Tongue (tissue), 2 donors: ENCODE measurements around the gene PRR33. TPM values are rescaled to one million over a fixed set of nuclear protein-coding genes. Genes with fewer than 3 reads are reported as not detected.
A peak's percentile ranks its signal among the peaks of the same experiment; 100 is the strongest.

ENCODE experiments used
- DNase-seq: peaks from one replicate; pipeline ENCODE4 v3.0.0-alpha.2; 2015
- total RNA-seq: library from RNA; depleted of rRNA; stranded (reverse); fragments of >200 nt; gene quantifications from one replicate; pipeline ENCODE4 v1.2.3, GENCODE V29; 2014

The PRR33 gene
- total RNA-seq, 1 donor from 2014 or later = 4.8 TPM

DNA sequence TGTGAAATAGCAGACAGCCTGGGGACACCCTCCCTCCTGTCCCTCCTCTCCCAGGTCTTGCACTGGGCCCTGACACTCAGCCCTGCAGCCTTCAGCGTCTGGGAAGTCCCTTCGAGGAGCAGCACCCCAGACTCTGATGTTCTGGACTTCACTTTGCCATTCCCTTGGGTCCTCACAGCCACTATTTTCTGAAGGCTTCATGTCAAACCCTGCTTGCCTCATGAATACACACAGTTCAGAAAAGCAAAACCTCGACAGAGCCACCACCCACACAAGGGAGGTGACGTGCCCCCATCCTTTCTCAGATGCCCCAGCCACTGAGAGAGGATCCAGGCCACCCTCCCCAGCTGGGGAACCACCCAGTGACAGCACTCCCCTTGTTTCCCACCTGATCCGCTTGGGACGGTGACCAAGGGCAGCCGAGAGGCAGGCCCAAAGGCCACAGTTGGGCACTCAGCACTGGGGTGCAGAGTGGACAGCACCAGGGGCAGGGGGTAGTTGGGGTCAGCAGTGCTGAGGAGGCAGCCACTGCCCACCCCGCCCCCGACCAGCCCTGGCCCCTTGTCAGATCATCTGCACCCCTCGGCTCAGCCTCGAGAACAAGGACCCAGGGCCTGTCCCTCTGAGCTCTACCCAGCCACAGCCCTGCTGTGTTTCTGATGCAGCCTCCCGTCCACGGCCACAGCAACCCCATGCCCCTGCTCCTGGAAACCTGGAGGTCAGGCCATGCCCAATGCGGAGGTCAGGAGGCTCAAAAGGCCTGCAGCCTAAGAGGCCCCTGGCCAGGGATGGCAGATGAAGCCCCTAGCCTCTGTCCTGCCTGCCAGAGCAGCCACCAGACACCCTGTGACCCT is 24.7 kb upstream of the PRR33 start:
- DNase-seq = no peak

- no peak for DNase-seq
Measured at GRCh38 chr11:1915795-1916131, 24.1 kb upstream of the PRR33 start.

DNA sequence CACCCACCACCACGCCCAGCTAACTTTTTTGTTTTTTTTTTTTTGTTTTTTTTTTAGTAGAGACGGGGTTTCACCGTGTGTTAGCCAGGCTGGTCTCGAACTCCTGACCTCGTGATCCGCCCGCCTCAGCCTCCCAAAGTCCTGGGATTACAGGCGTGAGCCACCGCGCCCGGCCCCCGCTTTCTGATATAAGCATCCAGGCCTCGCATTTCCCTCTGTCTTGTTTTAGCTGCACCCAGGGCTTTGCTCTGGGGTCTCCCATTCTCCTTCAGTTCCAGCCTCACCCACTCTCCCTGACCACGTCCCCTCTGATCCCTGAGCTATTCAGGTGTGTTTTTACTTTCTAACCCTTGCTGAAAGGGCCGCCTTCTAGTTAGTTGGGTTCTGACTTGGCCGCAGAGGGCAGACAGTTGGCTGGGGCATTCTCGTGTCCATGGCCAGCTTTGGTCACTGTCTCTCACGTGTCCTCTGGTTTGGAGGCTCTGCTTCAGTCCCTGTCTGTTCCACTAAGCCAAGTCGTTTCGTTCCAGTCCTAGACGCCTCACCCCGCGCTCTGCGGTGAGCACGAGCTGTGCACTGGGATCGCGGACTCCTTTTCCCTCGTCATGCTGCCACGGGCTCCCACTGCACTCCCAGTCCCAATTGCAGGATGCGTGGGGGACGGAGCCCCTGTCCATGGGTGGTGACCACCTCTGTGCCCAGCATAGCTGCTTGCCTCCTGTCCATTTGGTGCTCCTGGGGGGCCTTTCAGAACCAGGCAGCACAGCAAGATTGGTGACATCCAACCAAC is 21.8 kb upstream of the PRR33 start:
- DNase-seq = no peak

DNA sequence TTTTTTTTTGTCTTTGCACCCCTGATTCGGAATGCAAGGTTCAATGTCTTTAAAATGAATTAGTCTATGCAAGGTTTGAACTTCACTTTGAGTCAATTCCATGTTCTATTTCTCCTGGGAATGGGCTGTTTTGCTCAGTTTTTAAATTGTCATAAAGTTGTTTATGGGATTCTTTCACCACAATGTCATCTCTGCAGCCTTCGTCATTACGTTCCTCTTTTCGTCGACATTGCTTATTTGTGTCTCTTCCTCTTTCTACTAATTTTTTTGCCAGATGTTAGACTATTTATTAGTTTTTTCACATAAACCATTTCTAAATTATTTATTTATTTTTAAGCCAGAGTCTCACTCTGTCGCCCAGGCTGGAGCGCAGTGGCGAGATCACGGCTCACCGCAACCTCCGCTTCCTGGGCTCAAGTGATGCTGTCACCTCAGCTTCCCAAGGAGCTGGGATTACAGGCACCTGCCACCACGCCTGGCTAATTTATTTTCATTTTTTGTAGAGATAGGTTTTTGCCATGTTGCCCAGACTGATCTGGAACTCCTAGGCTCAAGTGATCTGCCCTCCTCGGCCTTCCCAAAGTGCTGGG is 20.7 kb upstream of the PRR33 start:
- no peak for DNase-seq

DNA sequence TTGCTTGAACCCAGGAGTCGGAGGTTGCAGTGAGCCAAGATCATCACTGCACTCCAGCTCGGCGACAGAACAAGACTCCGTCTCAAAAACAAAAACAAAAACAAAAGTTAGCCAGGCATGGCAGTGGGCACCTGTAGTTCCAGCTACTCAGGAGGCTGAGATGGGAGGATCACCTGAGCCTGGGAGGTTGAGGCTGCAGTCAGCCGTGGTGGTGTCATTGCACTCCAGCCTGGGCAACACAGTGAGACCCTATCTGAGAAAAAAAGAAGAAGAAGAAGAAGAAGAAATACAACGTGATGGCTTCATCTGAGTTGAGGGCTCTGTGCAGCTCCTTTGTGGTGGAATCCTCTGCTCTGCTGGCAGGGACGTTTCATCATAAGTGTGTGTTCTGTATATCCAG is 17.8 kb upstream of the PRR33 start:
- no peak for DNase-seq

- peak; percentile 89 for DNase-seq
Measured at GRCh38 chr11:1908618-1909017, 16.9 kb upstream of the PRR33 start.

DNA sequence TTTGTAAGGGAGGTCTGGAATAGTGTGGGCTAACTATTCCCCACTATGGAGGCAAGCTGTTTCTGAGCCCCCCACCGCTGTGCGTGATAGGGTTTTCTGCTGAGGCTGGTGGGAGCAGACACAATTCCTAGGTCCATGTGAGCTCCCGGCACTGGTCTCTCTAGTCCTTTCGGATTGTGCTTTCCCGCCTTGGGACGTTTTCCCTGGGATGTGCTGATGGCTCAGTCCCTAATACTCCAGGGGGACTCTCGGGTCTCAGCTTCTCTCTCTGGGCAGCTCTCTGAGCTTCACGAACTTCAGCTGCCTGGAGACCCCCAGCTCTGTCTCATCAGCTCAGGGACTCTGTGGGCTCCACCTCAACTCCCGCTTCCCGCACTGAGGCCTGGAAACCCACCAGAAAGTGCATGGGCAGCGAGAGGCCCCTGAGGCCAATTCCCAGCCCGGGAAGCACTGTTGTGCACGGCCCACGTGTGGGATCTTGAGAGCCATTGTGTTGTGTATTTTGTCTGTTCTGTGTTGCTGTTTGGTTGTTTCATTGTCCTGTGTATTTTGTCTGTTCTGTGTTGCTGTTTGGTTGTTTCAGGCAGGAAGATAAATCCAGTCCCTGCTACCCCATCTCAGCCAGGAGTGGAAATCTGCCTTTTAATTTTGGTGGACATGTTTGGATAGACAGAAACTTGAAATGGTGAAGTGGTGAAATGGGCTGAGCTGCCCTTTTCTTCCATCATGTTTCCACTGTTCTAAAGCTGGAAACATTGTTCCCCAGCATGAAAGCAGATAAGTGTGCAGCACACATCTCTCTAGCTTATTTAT is 15.1 kb upstream of the PRR33 start:
- no peak for DNase-seq

- DNase-seq = peak; percentile 29
Measured at GRCh38 chr11:1906181-1906580, 14.5 kb upstream of the PRR33 start.

DNA sequence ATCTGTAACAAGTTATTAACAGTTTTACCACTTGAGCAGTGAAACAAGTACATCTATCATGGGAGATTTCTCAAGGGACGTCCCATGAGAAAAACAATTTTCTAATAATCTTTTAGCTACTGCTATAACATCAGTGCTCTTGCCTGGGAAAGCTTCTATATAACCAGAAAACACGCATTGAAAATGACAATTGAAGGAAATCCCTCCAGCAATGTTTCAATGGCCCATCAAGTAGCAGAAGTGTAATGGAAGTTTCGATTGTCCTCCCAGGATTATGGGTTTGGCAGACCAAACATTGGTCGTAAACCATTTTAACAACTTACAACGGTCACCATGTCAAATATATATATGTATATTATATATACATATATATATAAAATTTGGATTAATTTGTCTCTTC is 8.0 kb upstream of the PRR33 start:
- no peak for DNase-seq

DNA sequence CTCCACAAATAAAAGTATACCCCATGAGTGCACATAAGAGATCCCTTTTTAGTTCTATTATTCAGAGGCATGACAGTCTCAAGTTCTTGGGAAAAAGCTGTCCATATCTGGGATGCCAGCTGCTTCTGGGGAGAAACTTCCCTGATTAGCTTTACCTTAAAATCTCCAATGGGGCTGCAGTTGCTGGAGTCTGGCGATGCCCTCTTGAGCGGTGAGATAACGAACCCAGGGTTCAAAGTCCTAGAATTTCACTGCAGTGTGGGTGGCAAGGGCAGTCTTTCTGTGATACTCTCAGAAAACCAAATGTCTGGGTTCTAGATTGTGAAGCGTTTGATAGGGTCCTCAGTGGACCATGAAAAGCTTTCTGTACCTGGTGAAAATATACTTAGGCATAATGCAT is 7.4 kb upstream of the PRR33 start:
- DNase-seq = no peak

- no peak for DNase-seq
Measured at GRCh38 chr11:1896923-1897322, 5.2 kb upstream of the PRR33 start.

GRCh38 chr11:1896468-1896867 is 4.8 kb upstream of the PRR33 start:
- no peak for DNase-seq

DNA sequence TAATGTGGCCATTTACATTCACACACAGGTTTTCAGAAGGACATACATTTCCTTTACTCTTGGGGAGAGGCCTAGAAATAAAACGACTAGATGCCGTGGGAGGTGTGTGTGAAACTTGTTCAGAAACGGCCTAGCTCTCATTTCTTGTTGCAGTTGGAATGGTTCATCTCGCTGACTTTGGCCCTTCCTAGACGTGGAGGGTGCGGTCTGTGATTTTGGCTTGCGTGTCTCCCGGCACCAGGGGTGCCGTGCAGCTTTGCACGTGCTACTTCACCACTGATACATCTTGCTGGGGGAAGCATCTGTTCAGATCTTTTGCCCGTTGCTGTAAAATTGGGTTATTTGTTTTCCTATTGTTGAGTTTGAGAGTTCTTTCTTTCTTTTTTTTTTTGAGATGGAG is 3.1 kb upstream of the PRR33 start:
- DNase-seq = no peak

DNA sequence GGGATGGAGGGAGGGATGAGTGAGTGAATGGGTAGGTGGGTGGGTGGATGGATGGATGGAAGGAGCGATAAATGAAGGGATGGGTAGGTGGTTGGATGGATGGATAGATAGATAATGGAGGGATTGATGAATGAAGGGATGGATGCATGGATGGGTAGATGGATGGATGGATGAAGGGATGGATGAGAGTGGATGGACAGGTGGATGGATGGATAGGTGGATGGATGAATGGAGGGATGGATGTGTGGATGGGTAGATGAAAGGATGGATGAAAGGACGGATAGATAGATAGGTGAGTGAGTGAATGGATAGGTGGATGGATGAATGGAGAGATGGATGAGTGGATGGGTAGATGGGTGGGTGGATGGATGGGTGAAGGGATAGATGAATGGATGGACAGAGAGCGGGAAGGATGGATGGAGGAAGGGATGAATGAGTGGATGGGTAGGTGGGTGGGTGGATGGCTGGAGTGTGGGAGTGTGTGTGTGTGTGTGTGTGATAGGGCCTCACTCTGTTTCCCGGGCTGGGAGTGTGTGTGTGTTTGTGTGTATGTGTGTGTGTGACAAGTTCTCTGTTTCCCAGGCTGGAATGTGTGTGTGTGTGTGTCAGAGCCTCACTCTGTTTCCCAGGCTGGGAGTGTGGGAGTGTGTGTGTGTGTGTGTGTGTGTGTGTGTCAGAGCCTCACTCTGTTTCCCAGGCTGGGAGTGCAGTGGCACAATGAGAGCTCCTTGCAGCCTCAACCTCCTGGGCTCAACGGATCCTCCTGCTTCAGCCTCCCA is 2.1 kb upstream of the PRR33 start:
- no peak for DNase-seq

DNA sequence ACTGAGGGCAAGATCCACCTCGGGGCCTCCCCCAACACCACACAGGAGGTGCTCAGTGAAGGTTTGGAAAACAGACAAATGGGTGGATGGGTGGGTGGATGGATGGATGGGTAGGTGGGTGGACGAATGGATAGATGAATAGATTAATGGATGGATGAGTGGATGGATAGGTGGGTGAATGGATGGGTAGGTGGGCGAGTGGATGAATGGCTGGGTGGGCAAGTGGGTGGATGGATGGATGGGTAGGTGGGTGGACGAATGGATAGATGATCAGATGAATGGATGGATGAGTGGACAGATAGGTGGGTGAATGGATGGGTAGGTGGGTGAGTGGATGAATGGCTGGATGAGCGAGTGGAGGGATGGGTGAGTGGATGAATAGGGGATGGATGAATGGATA is 863 bp upstream of the PRR33 start:
- DNase-seq = no peak

DNA sequence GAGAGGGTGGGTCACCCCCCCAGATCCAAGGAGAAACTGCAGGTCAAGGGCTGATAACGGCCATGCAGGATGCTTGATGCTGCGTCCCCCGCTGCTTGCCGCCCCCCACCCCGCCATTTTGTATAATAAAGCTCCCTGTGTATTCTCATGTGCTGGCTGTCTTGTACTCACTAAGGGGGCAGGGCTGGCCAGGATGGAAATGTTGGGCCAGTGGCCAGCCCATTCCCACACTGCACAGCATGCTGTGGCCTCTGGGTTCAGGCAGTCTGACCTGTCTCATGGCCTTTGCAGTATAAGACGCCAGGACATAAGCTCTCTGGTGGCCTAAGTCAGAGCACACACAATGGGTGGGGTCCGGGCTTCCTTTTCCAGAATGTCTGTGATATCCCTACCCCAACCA is 421 bp upstream of the PRR33 start:
- no peak for DNase-seq

GRCh38 chr11:1890856-1891830 is 552 bp downstream of the PRR33 start:
- DNase-seq = peak; percentile 37

DNA sequence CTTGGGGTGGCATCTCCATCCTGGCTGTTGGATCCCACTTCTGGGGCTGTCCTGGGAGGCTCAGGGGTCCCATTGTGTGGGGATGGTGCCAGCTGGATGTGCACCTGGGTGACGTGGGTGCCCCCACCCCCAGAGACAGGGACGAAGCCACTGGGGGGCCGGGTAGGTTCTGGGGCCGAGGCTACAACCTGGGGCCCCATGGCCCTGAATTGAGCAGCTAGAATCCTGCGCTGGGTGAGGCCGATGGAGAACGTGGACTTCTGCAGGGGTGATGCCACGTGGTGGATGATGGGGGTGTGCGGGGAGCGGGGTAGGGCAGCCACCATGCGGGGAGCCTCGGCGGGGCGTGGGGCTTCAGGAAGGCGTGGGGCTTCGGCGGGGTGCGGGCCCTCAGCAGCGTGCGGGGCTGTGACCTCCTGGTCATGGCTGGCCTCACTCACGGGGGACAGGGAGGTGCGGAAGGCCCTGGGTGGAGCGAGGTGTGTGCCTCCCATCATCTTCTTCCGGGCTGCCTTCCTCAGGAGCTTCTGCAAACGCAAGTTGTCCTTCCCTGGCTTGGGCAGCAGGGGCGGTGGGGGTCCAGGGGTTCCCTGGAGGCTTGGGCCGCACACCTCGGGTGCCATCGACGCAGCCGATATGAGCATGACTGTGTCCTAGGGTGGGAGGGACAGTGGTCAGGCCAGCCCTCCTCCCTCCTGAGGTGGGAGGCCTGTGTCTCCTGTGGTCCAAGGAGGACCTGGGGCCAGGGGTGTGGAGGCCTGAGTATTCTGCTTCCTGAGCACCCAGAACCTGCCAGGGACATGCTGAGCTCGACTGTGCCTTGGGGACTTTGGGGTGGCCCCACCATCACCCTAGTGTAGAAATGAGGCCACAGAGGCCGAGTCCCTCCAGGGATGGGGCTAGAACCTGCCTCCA is 1.5 kb downstream of the PRR33 start:
- no peak for DNase-seq

- no peak for DNase-seq
Measured at GRCh38 chr11:1889224-1889930, 2.3 kb downstream of the PRR33 start.
